ENCODE measurements around the gene ANXA7.

- TF ChIP-seq CTCF (IDR thresholded peaks at IDR 0.05) = no peak
- TF ChIP-seq POLR2AphosphoS5 (IDR thresholded peaks at IDR 0.05; ENCODE audit: insufficient read depth in 1 of 2, low read depth in 1 of 2) = no peak
- TF ChIP-seq POLR2A (IDR thresholded peaks at IDR 0.05) = no peak
These were observed 8.3 kb downstream of the ANXA7 start for GRCh38 chr10:73405556-73405955.
